HG02970 (cell line): Measurements from ENCODE around the gene SAFB.
"Not testable (repeated sequence)": the region's sequence is repeated elsewhere in the genome, so short reads cannot be mapped to it uniquely, and the experiment has no call there.

ENCODE experiments used
- ATAC-seq: cut with Tn5 transposase; IDR thresholded peaks from one replicate; pipeline ENCODE4 v1.9.1; 2021; ENCODE audit warnings: mild to moderate bottlenecking, moderate library complexity, moderate number of reproducible peaks; ENCODE audit not compliant: unreplicated experiment, low FRiP score

The SAFB gene

DNA sequence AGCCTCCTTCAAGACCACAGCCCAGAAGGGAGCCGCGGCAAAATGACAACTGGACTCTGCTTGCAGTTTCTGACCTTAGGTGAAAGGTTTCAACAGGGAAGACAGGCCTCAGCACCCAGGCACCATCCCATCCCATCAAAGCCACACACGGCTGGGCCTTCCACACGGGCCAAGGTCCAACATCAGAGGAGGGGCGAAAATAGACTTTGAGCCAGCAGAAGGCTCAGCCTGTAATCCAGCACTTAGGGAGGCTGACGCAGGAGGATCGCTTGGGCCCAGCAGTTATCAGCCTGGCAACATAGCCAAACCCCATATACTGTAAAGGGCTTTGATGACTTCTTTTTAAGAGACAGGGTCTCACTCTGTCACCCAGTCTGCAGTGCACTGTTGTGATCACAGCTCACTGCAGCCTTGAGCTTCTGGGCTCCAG is 28.3 kb upstream of the SAFB start:
- ATAC-seq: no peak

DNA sequence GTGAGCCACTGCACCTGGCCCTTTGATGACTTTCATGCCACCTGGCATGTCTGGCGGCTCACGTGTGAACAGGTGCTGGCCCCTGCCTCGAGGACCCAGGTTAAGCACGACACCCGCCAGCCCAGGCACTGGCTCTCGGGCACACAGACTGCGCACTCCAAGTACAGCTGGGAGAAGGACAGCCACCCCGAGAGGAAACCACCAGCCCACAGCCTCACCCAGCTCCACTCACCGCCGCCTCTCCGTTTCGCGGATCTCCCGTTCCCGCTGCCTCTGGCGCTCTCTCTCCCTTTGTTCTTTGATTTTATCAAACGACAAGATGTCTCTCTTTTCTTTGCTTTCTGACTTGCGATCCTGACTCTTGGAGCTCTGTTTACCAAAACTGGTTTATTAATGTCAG is 27.8 kb upstream of the SAFB start:
- ATAC-seq: no peak

DNA sequence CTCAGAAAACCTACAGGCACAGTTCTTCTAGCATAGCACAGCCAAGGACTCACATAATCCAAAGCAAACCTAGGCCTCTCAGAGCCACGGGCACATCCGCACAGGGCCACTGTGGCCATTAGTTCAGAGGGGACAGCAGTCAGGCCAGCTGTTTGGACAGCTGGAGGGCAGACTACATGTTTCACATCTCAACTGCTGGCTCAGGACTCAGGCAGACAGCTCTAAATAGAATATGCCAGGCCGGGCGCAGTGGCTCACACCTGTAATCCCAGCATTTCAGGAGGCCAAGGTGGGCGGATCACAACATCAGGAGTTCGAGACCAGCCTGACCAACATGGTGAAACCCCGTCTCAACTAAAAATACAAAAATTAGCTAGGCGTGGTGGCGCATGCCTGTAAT is 27.1 kb upstream of the SAFB start:
- no peak for ATAC-seq

DNA sequence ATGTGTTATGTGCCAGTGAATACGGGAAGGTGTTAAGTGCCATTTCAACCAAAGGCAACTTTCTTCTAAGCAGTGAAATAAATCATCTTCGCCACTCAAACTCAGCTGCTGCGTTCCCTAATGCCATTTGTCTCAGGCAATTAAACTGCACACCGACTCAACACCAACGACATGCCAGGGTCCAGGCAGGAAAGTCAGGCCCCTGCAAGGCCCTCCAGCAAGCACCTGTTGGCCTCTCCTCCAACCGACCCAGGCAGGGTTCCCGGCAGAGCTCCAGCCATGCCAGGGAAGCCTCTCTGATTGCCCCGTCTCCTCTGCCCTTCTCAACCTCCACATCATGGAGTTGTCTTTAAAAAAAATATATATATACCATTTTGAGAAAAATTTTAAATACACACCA is 22.1 kb upstream of the SAFB start:
- ATAC-seq: no peak

DNA sequence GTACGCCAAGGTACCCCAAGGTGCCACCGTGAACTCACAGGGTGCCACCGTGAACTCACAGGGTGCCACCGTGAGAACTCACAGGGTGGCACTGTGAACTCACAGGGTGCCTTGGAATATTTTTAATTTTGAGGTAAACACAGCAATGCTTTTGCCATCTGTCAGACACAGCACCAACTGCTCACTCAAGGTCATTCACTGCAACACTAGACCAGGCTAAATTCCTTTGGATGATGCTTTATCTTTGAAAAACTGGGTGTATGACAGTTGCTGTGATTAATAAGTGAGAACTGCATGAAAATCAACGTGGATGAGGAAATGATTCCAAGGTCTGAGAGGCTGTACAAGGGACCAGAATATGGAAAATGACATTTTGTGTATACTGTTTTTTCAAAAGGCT is 19.3 kb upstream of the SAFB start:
- ATAC-seq: no peak

DNA sequence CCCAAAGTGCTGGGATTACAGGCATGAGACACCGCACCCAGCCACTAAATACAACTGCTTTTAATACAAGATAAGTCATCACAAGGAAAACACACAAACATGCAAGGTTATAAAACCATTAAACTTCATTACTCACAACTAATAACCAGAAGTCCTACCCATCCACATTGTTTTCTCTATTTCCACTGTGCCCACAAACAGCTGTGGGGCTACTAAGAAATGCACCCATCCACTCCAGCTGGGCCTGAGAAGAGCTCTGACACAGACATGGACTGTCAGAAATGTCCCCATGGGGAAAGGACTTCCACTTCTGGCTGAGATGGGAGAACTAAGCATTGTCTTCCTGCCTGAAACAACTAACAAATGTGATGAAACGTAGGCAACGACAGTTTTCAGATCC is 17.5 kb upstream of the SAFB start:
- ATAC-seq: no peak

DNA sequence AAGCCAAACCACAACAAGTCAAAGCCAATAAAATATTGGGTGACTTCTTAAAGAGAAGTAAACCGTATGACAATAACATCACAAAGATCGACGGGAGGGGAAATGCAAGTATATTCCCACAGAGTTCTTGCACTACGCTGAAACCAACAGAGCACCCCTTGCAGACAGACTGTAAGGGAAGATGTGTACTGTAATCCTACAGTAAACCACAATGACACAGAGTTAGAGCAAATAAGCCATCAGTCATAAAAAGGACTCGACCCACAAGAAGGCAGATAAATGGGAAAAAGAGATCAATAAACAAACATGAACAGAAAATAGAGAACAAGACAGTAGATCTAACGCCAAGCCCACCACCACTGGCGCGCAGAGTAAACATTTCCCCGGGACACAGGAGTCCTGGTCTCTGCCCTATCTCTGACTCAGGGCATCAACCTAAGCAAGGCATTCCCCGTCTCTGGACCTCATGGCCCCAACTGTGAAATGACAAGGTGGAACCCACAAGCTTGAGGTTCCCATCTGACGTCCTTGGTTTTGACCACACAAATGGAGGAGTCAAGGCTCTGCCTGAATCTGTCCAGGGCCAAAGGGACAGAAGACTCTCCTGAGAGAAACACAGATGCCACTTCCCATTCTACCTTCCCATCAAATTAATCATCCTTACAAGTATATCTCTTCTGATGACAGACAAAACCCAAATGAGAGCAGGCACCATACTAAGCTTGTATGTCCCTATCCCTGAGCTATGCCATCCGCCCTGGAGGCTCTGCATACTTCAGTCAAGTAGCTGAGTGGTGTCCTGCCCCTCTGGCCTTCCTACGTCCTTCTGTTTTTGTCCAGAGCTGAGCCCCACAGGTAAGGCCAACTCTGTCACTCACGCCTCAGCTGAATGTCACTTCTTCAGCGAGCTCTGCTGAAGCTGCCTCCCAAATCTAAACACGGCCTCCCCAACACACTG is 15.3 kb upstream of the SAFB start:
- no peak for ATAC-seq

DNA sequence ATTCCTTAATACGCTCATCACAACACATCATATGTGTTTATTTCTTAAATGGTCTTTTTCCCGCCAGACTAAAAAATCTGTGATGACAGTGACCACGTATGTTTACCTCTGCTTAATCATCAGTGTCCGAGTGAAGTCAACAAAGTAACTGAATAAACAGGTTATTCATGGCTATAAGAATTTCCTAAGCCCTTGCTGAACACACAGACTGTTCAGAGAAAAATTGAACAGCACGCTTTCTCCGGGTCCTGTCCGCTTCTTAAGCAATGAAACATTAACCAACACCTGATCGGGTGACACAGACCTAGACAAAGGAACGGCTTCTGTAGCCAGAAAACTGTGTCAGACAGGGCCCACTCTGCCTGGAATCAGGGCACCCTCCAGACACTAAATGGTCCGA is 14.6 kb upstream of the SAFB start:
- no peak for ATAC-seq

DNA sequence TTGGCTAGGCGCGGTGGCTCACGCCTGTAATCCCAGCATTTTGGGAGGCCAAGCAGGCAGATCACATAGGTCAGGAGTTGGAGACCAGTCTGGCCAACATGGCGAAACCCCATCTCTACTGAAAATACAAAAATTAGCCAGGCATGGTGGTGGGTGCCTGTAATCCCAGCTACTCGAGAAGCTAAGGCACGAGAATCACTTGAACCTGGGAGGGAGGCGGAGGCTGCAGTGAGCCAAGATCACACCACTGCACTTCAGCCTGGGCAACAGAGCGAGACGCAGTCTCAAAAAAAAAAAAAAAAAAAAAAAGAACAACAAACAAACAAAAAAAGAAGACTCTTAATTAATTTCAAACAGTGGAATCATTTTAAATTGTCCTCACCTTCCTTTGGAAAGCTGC is 14.1 kb upstream of the SAFB start:
- not testable (repeated sequence) for ATAC-seq

DNA sequence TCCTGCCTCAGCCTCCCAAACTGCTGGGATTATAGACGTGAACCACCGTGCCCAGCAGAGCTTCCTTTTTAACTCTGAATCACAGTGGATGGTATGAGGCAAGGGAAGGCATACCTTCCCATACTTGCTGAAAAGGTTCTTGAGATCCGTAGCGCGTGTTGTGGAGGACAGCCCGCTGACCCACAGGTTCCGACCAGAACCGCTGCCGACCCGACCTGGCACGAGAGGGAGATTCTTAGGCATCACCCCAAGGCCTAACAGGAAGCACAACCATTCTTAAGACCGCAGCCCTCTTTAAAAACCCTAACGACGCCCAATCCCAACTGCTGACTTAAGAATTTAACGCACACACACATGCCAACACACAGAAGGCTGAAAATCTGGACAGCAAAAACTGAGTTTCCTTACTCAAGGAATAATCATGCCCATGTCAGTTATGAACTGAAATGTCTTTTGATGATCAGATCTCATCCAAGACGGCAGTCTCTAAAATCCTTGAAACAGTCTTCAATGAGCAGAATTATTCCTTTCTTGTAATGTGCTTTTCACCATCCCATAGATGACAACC is 12.9 kb upstream of the SAFB start:
- ATAC-seq: no peak

DNA sequence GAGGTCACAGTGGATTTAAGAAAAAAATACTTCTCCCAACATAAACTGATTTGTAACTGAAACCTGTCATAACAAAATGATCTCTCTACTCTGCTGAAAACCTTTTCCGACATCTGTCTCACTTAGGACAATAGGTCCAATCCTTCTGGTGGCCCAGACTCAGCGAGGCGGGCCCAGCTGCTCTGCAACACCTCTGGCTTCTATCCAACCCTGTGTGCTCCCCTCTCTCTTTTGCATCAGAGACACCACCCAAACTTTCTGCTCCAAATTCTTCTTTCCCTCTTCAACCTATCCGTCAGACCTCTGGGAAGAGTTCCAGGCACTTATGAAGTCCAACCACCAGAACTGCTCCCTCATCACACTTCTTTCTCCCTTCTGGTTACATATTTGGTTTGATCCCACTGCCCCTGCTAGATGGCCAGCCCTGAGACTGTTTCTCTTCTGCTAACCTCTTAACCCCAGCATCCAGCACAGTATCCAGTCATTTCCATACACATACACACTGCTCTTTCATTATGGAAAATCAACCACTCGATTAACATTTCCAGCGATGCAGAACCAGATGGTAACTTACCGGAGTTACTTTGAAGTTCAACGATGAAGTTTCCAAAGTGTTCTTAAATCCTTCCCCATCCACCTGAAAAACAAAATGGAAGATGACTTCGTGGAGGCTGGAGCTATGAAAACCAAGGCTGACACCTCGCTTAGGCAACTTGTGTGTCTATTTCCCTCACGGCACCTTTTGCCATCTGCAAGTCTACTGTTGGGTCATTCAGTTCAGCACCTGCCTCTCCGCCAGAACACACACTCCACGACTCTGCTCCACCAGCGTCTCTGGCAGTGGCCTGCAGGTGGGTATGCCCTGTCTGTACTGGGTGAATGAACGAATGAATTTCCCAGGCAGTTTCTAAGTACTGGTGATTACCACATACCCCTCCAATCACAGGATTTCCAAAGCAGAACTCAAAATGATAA is 9.7 kb upstream of the SAFB start:
- no peak for ATAC-seq

DNA sequence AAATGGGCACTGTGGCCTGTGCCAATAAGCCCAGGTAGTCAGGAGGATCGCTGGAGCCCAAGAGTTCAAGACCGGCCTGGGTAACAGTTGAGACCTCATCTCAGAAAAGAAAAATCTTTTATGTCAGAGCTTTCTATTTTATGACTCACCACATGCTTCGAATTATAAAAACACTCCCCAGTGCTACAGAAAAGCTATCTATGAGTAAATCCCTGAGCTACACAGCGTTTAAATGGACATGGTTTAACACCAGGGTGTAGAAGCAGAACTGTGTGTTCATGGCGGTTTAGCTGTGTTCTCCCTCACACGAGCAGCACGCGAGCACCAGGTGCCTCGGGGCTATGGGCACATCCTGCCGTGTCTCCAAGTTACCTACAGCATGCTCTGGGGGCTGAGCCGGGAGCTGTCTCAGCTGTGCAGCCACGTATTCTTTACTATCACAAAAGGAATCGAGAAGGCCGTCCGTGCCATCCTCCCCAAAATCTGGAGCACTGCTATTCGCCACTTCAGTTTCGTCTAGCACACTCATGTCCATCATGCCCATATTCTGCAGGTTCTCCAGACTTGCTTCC is 7.0 kb upstream of the SAFB start:
- ATAC-seq: no peak

DNA sequence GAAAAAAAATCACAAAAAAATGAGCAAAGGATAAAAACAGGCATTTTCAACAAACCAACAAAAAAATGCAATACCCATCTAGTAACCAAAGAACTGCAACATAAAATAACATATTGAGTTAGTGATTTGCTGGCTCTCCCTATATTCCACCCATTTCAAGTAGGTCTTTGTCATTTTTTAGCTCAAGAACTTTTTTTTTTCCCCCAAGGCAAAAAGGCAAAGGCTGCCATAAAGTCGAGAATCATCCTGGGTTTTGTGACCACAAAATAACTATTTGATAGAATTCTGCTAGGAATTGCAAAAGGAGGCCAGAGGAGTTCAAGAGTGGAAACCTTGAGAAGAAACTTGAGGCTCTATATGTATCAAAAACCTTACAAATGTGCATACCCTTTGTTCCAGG is 5.8 kb upstream of the SAFB start:
- no peak for ATAC-seq

DNA sequence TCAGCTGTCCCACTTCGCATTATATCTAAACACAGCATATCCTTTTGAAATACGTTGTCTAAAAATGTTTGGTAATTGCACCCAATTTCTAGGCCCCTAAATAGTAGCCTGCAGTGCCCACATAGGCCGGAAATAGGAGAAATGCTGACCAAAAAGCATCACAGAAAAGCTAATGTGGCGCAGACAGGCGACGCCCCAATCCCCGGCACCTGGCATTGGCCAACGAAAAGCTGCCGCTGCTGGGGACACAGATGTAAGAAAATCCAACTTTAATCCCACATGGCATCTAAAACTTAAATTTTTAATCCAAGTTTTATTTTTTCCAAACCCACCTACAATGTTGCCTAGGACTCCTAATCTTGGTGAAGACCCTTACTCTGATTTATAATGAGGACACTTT is 4.3 kb upstream of the SAFB start:
- ATAC-seq: no peak

DNA sequence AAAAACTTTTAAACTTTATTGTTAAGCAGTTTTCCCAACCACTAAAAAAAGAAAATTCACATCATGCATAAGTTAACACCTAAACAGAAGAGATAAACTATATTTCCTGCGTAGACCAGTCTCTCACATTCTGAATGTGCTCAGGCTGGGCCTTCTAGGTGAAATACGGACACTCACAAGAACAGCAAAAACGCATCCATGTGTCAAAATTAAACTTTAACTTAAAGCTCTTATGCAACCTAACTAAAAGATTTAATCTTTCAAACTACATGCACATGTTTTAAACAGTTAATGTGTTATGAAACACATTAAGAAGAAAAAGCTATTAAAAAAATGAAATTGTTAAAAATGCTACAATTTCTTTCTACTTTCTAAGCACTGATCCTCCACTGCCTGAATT is 2.9 kb upstream of the SAFB start:
- no peak for ATAC-seq

DNA sequence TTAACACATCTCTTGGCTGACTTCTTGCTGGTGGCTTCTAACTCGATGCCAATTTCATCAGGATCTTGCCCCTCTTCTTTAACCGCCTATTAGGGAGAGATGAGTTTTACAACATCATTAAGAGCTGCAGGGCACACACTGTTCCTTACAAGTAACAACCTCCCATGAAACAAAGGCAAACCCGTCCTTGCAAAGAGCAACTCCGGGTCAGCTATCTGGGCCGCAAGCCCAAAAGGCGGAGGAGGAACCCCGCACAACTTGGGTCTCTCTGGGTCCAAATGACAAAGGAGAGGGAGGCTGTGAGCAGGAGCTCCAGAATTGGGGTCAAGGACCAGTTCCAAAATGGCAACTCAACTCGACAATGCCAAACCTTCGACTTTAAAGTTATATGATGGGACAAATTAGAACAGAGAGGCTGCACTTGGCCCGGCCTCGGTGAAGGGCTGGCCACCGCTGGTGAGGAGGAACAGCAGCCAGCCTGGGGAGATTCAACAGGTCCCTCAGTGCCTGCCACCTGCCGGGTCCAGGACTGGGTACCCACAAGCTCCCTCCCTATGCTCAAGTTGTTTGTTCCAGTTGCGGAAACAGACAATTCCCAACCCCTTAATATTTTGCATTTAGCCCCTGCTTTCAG is 1.5 kb upstream of the SAFB start:
- no peak for ATAC-seq

DNA sequence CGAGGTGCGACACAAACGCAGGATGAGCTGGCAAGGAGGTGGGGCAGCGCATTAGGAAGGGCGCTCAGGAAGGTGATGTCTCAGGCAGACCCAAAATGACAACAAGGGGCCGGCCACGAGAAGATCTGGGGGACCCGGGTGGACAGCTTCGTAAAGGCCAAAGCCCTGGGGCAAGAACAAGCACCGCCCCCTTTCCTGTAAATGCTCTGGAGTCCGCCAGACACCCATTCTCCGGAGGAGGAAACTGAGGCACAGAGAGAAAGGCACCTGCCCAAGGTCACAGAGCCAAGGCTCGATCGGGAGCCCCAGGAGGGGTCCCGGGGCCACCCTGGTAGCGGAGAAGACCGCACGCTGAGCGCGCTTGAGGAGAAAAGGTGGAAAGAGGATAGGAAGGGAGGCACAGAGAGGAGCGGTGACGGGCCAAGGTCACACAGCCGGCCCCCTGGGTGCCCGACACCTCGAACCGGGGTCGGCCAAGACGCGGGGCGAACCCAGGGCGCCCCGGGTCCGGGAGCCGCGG is 878 bp upstream of the SAFB start:
- ATAC-seq: no peak

DNA sequence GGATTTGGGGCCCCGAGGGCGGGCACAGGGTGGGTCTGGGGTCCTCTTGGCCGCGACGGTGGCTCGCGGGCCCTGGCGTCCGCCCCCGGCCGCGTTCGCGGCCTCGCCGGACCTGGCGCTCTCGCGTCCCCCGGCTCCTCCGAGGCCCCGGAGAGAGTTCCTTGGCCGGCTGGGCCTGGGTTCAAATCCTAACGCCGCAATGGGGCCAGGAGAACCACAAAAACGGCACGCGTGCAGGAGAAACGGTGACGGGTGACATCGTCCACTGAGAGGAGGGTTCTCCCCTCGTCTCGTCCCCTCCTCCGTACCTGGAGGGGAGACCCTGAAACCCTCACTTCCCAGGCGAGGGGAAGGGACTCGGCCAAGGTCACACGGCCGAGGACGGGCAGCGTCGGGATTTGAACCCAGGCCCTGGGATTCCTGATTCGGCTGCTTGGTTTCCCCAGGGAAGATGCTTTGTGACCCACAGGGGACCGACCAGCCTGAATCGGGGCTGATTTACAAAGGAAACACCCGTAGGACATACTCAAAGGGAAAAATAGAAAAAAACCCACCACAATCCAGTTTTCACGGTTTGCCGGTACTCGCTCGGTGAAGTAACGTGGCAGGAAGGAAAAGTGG is 624 bp downstream of the SAFB start:
- no peak for ATAC-seq

DNA sequence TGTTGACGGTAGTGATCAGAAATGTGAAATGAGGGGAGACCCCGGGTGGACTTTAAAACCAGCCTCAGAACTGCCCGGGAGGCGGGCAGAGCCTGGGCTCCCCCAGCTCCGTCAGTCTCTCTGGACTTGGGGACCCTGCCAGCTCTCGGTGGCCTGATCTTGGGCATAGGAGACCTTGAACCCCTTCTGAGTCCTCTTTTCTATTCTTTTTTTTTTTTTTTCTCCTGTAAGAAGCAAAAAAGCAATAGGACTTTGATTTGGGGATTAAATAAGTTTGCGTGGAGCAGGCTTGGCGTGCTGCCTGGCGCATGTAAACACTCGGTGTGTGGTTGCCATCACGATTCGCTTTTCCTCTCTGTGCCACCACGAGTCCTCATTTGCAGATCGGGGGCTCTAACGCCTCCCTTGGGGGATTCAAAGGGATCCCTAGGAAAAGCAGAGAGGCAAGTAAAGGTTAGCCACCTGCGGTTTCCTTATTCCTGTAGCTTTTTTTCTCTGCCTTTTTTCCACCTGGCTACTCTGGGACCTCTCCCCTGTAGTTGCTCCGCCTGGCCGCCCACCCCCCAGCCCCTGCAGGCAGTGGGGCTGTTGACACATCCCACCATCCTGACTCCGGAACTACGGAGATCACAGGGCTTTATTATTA is 1.3 kb downstream of the SAFB start:
- no peak for ATAC-seq
